Measurements from ENCODE around the gene PRKCA.

- TF ChIP-seq EP300 (IDR thresholded peaks at IDR 0.05) (no peak), POLR2A (IDR thresholded peaks at IDR 0.05) (no peak), CTCF (IDR thresholded peaks at IDR 0.05) (no peak), POLR2AphosphoS5 (IDR thresholded peaks at IDR 0.05) (no peak)
Observed at GRCh38 chr17:66604376-66604775, 302.0 kb downstream of the PRKCA start.

Data from gastroesophageal sphincter (tissue), 3 donors.